Renal cortex interstitium (tissue), 11 donors: Measurements from ENCODE around the gene IGFL4. TPM values are rescaled to one million over a fixed set of nuclear protein-coding genes. Genes with fewer than 3 reads are reported as not detected.

Experiments used
- DNase-seq, 11 donors: peaks; one replicate each; pipeline ENCODE4 v3.0.0-alpha.2; 2013; ENCODE audit warnings: low read depth in 9 of 11, low spot score in 4 of 11; ENCODE audit errors: extremely low read depth in 1 of 11
- polyA plus RNA-seq, 3 donors: library from polyadenylated mRNA; unstranded; fragments of 120-200 nt; gene quantifications; one replicate each; pipeline ENCODE4 v1.2.1, GENCODE V29; 2013; ENCODE audit not compliant: insufficient read length in 3 of 3

Gene IGFL4
- polyA plus RNA-seq, 3 donors = 0.37 to 0.88 (median 0.37) TPM

DNA sequence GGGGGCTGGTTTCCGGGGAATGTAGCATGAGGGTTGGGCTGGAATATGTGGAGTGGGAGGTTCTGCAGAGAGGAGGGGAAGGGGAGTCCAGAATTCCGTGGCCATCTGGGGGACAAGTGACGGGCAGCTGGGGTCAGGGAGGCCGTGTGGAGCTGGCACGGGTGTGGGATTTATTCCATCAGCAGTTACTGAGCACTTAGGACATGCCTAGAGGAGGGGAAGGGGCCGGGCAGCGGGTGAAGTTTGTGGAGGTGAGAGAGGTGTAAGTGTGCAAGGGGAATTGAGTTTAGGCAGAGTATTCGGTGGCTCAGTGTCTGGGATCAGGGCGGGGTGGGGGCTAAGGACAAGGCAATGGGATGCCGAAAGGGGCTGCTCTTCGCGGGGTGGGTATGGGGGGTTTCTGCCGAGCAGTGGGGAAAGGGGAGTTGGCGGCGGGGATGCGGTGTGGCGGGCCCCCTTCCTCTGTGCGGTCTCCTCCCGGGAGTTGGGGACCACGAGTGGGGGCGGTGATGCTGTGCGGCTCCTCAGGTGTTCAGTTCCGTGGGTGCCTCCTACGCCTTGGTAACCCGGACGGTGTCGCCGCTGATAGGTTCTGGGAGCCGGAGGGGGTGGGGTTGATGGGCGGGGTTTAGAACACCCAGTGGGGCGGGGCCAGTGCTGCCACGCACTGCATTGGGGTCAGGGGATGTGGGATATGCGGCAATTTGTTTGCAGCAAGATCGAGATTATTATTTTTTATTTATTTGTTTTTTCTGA lies 40.1 kb downstream of the IGFL4 start:
- no peak for DNase-seq

DNA sequence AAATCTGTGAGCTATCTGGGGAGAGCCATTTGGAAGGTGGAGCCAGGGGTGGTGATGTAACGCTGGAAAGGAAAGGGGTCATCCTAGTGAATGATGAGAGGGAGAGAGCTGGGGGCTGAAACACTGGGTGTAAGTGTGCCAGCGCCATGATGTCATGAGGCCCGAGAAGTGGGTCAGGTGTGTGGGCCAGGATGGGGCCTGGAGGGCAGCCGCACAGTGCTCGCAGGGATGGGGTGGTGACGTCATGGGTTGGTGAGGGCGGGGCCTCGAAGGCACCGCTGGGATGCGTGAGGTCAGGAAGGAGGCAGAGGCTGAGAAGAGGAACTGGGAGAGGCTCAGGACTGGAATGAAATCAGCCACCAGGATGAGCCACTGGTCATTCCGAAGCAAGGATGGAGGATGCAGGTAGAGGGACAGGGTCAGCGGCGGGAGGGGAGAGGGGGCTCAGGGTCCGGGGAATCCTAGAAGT lies 41.1 kb downstream of the IGFL4 start:
- no peak for DNase-seq

DNA sequence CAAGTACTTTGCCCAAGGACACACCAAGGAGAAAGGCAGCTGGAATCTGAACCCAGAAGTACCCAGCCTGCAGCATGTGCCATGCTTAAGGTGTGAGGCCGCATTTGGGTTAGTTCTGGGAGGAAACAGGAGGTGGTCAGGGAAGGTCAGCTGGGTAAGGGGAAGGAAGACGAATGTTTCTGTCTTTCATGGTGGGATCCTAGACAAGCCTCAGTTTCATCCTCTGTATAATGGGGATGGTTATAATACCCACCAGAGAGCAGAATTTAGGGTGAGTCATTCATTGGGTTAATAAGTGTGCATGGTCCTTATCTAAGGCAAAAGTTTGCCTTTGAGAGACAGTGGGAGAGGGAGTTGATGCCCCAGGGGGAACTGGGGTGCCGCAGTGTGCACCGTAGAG lies 42.0 kb downstream of the IGFL4 start:
- no peak for DNase-seq

DNA sequence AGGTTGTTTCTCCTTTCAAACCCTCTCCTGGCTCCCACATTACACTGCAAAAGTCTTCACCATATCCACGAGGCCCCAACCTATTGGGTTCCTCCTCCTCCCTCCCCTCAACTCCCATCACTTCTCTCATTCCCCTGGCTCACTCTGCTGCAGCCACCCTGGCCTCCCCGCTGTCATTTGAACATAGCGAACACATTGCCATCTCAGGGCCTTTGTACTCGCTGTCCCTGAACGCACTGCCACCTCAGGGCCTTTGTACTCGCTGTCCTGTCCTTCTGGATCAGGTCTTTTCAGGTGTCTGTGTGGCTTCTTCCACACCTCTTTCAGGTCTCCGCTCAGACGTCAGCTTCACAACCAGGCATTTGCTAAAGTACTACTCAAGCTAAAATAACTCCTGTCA lies 43.9 kb downstream of the IGFL4 start:
- DNase-seq = no peak

DNA sequence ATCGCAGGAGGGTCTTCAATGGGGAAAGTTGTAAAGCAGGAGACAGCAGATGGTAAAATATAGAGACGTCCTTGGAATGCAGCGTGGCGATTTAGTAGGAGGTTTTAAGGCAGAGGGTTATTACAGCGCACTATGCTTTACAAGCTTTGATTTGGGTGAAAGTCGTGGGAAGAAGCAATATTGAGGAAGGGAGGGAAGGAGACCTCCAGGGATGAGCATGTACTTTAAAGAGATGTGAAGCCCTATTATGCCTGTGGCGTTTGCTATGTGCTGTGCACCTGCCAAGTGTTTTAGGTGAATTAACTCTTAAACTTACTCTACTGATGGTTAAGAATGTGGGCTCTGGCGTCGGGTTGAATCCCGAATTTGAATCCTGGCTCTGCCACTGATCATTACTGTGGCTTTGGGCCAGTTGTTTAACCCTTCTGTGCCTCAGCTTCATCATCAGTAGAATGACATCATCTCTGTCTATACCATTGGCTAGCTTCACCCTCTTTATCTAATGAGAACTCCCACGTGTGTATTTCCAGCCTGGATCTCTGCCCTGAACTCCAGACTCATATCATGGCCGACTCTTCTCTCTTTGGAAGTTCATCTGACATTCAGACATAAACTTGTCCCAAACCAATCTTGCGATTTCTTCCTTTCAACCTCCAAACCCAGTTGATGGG lies 45.0 kb downstream of the IGFL4 start:
- DNase-seq = no peak

DNA sequence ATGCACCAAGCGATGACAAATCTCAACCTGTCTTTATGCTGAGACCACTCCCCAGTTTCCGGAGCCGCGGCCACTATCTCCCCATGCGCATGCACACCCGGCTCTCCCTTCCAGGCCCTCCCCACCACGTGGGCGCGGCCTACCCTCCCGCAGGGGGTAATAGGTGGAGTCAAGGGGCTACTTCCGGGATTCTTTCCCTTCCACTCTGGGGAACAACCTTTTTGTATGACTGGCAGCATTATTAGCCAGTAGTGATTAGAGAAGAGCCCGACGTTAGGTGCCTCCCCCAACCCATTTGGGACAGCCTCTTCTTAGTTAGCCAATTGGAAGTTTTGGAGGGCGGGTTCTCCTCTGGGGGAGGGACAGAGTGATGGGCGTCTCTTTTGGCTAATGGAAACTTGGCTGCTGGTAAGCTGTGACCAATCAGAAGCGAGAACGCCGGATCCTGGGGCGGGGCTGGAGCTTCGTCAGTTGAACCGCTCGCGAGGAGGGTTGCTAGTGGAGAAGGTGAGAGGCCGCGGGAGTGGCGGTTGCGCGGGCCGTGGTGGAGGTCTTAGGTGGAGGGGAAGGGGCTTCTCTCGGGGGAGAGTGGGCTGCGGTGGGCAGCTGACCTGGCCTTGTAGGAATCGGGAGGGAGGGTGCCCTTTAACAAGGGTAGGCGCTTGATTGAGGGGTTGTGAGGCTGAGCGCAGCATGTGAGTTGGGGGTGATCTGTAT lies 45.6 kb downstream of the IGFL4 start, which contains the start of gene CCDC61:
TSS of gene CCDC61 (plus strand) at position 470 of the 717 bp plus-strand sequence. CDS start 7,552 bp downstream, outside the sequence.
- DNase-seq = peak; percentile 98 to 100 (median 99)

DNA sequence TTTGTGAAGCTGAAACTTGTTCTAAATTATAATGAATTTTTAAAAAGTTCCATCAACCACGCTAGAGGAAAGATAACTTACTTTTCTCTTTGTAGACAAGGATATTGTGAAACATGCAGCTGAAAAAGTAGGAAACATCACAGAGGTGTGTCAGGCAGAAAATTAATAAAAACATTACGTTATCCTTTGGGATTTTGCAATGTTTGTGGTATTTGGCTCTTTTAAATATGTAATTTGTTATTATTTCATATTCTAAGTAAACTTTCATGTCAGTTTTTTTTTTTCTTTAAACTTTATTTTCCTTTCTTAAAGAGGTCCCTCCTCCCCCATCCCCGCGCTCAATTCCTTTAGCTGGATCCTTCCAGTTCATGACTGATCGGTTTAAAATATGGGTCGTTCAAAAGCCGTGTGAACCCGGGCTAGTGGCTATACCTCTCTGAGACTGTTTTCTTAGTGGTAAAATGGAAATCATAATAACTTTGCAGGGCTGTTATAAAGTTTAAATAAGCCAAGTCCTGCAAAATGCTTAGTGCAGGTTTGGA lies 46.3 kb downstream of the IGFL4 start:
- DNase-seq = no peak

DNA sequence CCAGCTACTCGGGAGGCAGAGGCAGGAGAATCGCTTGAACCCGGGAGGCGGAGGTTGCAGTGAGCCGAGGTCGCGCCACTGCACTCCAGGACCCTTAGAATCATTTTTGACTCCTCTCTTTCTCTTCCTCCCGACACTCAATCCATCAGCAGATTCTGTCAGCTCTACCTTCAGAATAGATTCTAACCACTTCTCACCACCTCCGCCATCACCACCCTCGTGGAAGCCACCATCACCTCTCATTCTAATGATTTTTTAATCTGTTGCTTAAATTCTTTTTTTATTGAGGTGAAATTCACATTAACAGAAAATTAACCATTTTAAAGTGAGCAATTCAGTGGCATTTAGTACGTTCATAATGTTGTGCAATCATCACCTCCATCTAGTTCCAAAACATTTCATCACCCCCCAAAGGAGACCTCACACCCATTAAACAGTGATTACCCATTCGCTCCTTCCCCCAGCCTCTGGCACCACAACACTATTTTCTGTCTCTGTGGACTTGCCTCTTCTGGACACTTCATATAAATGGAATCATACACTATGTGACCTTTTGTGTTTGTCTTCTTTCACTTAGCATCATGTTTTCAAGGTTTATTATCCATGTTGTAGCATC lies 50.6 kb downstream of the IGFL4 start:
- DNase-seq = no peak

Other genes starting within 250 kb of the IGFL4 start
- gene DMWD, start 248.2 kb downstream of the IGFL4 start, polyA plus RNA-seq = 10 to 100 TPM; 27.1 to 46.9 (median 40.8) TPM
- not detected for gene RSPH6A, start 225.7 kb downstream of the IGFL4 start, polyA plus RNA-seq
- 10 to 100 TPM; 59.7 to 76.5 (median 70.1) TPM for gene SYMPK, start 177.9 kb downstream of the IGFL4 start, polyA plus RNA-seq
- gene FOXA3, start 176.7 kb downstream of the IGFL4 start, polyA plus RNA-seq = under 1 TPM; 0.12 to 0.79 (median 0.22) TPM
- gene IRF2BP1, start 154.9 kb downstream of the IGFL4 start, polyA plus RNA-seq = 10 to 100 TPM; 14.1 to 28.5 (median 24.3) TPM
- gene MYPOP, start 138.4 kb downstream of the IGFL4 start, polyA plus RNA-seq = 1 to 10 TPM; 2.8 to 5.9 (median 4.8) TPM
- gene NANOS2, start 126.2 kb downstream of the IGFL4 start, polyA plus RNA-seq = not detected
- 1 to 10 TPM; 4.1 to 5.4 (median 4.2) TPM for gene NOVA2, start 67.1 kb downstream of the IGFL4 start, polyA plus RNA-seq
- gene CCDC61, start 45.5 kb downstream of the IGFL4 start, polyA plus RNA-seq = 10 to 100 TPM in 2 of 3 donors, 1 to 10 TPM in 1; 9.5 to 16.0 (median 13.8) TPM
- under 1 TPM; 0.45 to 0.85 (median 0.70) TPM for gene PGLYRP1, start 17.9 kb downstream of the IGFL4 start, polyA plus RNA-seq
- not detected for gene IGFL3, start 83.7 kb upstream of the IGFL4 start, polyA plus RNA-seq
- gene IGFL2, start 107.2 kb upstream of the IGFL4 start, polyA plus RNA-seq = under 1 TPM in 1 of 3 donors, not detected in 2; 0.09 TPM
- not detected for gene IGFL1, start 188.7 kb upstream of the IGFL4 start, polyA plus RNA-seq